ENCODE results near the gene PNRC2.

The PNRC2 gene, protein sequence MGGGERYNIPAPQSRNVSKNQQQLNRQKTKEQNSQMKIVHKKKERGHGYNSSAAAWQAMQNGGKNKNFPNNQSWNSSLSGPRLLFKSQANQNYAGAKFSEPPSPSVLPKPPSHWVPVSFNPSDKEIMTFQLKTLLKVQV

DNA sequence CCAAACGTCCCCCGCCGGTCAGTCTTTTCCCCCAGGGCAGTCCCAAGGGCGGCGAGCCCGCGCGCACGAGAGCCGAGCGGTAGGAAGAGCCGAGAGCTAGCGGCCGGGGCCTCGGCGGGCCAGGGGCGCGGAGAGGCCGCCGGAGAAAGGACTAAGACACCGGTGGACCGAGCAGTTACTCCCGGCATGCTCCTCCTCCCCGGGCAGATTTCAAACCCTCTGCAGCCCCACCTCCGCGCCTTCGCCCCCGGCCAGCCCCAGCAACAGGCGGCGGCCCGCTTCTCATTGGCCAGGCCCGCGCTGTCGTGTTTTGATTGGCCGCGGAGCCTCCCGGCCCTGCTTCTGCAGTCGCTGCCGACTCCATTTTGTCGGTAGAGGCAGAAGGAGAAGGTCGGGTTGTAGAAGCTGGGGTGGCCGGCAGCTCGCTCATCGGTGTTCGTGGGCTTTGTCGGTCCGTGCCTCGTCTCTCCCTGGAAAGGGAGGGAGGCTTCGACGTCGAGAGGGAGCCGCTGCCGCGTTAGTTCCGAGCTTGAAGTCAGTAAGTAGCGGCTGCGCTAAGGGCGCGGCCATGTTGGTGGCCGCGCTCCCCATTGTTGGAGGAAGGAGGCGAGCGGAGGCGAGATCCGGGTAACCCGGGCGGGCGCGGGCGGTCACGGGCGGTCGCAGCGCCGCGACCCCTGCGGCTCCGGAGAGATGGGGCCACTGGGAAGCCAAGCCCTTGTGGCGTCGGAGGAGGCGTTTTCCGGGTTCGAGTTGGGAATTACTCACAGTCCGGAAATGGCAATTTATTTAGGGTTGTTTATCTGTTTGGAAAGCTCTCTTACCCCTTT, at the start of gene PNRC2:
TSS of gene PNRC2 (plus strand) at position 368 of the 830 bp plus-strand sequence. CDS start 1,630 bp downstream, outside the sequence.
- peak; percentile 93 for DNase-seq

DNA sequence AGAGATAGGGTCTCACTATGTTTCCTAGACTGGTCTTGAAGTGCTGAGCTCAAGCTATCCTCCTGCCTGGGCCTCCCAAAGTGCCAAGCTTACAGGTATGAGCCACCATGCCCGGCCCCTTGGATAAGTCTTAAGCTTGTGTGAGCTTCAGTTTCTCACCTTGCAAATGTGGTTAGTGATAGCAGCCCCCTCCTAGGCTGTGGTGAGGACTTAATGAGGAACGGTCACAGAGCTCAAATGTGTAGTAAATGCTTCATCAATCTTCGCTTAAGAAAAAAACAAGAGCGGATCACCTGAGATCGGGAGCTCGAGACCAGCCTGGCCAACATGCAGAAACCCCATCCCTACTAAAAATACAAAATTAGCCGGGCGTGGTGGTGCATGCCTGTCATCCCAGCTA, 49.5 kb upstream of the PNRC2 start:
- DNase-seq: no peak

DNA sequence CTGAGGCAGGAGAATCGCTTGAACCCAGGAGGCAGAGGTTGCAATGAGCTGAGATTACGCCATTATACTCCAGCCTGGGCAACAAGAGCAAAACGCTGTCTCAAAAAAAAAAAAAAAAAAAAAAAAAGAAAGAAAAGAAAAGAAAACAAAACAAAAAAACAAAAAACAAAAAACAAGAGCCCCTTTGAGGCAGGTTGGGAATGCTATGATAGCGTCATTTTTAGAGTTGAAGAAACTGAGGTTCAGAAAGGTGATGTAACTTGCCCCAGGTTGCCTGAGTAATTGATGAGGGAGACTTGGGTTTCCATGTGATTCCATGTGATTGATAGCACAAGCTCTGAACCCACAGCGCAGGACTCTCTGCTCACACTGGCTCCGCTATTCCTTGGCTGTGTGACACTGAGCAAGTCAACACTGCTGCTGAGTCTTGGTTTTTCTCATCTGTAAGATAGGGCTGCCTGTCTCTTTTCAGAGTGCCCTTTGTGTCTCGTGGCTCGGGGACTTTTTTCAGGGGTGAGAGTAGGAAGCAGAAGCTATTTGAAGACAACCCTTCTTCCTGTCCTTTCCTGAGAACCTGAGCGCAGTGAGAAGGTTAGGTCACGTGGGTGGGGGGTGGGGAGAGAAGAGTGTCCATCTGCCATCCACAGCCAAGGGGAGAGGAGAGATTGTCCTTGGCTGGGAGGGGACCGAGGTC, 48.9 kb upstream of the PNRC2 start:
- DNase-seq: no peak

DNA sequence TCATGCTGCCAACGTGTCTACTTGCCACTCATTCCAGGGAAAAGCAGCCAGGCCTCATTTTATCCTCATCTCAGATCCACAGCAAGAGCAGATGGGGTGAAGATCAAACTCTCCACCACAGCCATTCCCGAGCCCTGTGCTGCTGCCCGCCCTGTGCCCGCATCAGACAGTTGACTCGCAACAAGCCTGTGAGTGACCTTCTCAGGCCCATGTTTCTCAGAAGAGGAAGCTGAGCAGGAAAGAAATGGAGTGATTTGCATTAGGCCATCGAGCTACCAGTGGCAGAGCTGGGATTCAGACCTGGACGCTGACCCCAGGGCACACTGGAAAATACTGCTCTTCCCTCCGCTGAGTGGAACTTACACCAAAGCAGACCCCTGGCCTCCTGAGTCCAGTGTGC, 47.7 kb upstream of the PNRC2 start:
- DNase-seq: no peak

DNA sequence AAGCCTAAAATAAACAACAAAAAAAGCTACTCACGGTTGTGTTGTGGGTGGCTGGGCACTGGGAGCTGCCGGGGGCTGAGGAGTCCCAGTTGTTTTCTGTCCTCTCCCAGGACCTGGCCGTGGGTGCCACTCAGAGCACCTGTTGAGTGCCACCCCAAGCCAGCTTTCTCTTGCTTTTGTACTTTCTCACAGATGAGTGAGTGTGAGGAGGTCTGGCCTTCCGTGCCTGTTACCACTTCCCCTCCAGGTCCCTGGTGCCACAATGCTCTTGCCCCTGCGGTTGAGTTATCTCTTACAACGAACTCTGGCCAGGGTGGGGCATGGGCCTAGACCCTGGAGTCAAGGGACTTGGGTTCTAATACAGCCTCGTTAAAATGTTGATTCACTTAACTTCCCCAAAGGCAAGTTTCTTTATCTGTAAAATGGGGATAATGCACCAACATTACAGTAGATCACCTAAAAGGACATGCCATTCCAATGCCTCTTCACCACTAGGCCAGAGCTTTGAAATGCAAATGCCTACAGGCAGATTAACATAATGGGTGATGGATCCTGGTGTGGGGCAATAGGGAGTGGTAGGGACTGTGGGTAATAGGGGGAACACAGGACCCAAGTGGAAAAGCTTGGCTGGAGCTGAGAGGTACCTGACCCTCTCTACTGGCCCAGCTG, 46.3 kb upstream of the PNRC2 start, which contains the start of gene CNR2:
TSS of gene CNR2 (minus strand) at position 151 of the 669 bp plus-strand sequence. CDS start 37,745 bp downstream, outside the sequence.
- no peak for DNase-seq

DNA sequence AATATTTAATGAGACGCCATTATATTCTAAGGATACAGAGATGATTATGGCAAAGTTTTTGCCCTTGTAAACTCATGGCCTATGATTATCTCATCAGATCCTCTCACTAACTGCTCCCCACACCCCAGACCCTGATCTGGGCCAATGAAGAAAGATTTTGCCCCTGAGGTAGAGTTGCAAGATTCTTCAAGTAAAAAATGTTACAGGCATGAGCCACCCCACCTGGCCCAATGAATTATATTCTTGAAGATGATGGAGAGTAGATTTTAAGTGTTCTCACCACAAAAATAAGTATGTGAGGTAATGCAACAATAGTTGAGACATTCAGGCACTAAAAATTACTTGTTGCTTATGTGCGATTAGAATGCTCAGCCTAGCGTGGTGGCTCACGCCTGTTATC, 44.7 kb upstream of the PNRC2 start:
- no peak for DNase-seq

DNA sequence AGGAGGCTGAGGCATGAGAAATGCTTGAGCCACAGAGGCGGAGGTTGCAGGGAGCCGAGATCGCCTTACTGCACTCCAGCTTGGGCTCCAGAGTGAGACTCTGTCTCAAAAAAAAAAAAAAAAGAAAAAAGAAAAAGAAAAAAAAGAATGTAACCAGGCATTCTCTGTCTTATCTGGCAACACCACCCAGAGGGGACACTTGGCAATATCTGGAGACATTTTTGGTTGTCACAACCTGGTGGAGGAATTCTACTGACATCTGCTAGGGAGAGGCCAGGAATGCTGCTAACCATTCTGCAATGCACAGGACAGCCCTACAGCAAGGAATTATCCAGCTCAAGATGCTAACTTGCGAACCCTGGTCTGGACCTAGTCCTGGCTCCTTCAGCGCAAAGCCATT, 44.2 kb upstream of the PNRC2 start:
- DNase-seq: no peak

DNA sequence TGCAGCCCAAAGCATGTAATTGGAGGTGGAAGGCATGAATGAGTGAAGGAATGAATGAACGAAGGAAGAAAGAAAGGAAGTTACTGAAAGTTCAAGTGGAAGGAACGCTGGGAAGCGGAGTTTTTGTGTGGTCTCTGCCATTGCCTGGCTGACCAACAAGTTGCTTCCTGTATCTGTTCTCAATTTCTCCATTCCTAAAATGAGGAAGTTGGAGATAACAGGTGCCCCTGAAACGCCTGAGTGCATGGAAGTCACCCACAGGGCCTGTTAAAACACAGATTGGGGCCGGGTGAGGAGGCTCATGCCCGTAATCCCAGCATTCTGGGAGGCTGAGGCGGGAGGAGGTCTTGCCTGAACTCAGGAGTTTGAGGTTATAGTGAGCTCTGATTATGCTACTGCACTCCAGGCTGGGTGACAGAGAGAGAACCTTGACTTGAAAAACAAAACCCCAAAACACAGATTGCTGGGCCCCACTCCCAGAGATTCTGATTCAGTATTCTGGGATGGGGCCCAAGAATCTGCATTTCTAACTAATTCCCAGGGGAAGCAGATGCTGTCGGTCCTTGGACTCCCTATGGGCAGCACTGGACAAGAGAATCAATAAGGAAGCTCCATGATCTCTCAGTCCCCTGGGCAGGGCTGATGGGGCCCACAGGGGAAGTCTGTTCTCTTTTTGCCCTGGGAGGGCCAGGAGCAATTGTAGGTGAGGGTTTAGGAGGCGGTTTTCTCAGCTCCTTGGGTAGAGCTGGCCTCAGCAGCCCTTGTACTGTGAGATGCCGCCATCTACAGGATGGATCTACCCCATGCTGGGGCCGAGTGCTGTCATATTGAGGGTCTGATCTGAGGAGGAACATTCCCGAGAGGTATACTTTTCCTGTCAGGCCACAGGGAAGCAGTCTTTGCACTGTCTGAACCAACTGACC, 43.2 kb upstream of the PNRC2 start:
- DNase-seq: peak; percentile 28

DNA sequence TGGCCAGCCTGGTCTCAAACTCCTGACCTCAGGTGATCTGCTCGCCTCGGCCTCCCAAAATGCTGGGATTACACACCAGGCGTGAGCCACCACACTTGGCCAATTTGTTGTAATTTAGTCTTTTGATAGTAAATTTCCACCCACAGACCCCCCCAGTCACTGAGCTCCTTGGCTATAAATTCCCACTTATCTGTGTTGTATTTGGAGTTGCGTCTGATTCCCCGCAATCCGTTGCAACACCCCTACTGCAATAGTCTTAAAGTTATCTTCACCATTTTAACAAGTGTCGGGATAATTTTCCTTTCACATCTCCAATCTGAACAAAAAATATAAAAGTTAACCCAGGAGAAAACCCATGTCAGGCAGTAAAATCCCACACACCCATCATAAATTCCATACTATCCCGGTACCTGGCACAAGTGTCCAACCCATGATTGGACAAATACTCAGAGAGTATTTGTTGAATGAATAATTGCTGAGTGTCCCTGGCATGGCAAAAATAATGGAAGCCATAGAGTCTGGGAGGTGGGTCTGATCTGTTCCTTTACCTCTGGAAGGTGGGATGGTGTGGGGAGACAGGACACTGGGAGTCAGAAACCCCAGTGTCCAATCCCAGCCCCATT, 37.2 kb upstream of the PNRC2 start:
- no peak for DNase-seq

DNA sequence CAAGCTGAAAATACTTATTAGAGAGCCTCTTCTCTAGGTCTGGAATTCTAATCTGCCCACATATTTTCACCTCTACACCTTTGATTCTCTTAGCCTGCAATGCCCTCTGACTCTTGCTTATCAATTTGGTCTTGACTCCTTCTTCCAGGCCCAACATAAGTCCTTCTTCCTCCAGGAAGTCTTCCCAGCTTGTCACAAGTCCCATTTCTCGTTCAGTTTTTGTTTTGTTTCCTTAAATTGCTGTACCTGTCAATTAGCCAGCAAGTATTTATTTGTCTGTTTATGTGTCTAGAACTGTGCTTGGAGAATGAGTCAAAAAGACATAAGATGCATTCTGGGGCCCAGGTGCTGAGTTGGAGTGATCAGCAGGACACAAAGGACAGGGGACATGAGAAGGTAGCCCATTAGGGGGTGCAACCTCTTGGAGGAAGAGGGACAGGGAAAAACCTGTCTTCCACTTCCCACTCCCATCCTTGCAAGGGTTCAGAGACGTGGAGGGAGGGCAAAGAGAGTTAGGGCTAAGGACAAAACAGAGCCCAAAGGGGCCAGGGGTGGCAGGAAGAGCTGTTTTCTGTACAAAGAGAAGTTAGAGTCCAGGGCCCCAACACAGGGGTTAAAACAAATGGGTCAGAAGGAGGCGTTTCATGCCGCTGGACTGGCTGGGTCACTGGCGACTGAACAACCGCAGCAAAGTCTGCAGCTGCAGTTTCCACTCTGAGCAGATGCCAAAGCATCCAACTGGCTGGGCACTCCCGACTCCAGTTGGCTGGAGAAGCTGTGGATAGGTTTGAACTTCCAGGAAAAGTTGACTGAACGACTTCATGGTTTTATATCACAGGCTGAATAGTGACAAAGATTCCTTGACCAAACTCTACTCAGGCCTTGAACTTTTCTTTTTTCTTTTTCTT, 35.8 kb upstream of the PNRC2 start:
- no peak for DNase-seq

DNA sequence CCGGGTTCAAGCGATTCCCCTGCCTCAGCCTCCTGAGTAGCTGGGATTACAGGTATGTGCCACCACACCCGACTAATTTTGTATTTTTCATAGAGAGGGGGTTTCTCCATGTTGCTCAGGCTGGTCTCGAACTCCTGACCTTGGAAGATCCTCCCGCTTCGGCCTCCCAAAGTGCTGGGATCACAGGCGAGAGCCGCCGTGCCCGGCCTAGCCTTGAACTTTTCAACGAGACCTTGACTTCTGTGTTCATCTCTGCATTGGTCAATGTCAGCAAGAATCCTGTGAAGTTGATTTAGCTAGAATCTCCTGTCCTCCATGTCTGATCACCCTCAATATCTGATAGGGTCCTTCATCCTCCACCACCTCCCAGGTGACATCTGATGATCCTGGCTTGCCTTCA, 35.0 kb upstream of the PNRC2 start:
- DNase-seq: no peak

DNA sequence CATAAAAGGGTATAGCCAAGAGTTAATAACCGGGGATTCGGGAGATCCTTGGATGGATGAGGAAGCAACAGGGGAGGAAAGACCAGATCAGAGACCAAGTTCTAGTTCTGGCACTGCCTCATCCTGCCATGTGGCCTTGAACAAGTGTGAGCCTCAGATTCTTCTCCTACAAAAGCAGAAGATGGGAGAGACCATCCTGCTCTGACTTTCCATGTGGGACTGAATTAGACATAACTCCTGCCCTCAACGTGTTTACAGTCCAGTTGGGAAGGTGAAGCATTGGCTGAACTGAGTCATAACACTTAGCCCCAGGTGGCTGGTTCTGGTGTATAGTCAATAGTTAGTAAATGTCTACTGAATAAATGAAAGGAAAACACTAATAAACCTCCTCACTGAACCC, 34.3 kb upstream of the PNRC2 start:
- DNase-seq: no peak

DNA sequence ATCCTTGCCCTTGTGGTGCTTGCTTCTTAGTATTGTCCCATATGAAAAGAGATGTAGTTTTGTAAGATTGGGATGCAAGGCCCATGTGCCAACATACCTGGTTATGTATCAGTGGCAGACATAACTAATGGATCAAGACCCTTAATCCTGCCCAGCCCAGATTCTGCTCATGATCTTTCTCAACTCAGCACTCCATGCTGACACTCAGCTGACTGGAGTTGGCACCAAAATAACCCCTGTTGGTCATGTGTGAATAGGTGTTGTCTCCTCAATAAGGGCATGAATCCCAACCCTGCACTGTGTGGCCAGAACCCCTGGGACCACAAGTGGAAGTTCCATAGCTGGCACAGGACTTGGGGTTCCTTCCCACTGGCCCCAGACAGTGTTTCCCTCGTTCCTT, 32.5 kb upstream of the PNRC2 start:
- DNase-seq: no peak

DNA sequence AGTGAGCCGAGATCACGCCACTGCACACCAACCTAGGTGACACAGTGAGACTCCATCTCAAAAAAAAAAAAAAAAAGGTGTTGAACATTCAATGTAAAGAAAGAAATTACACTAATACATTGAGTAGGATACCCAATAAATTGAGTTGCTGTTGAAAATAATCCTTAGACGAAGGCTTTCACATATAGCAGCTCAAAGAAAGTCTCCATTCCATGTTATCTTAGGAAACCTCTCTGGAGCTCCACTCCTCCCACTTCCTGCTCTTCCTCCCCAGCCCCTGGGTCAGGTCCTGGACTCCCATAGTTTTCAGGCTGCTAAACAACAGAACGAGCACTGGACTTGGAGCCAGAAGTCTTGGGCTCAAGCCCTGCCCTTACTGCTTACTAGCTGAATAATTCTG, 30.8 kb upstream of the PNRC2 start:
- DNase-seq: no peak

DNA sequence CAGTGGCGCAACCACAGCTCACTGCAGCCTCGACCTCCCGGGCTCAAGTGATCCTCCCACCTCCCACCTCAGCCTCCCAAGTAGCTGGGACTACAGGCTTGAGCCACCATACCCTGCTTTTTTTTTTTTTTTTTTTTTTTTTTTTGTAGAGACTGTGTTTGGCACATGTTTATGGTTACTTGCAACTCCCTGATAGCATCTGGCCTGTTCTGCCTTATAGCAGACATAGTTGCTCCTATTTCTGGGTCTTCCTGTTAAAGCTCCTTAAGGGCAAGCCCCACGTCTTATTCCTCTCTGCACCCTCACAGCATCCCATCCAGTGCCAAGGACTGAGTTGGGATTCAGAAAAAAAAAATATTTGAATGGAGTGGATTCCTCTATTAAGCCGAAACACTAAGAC, 29.4 kb upstream of the PNRC2 start:
- DNase-seq: no peak

DNA sequence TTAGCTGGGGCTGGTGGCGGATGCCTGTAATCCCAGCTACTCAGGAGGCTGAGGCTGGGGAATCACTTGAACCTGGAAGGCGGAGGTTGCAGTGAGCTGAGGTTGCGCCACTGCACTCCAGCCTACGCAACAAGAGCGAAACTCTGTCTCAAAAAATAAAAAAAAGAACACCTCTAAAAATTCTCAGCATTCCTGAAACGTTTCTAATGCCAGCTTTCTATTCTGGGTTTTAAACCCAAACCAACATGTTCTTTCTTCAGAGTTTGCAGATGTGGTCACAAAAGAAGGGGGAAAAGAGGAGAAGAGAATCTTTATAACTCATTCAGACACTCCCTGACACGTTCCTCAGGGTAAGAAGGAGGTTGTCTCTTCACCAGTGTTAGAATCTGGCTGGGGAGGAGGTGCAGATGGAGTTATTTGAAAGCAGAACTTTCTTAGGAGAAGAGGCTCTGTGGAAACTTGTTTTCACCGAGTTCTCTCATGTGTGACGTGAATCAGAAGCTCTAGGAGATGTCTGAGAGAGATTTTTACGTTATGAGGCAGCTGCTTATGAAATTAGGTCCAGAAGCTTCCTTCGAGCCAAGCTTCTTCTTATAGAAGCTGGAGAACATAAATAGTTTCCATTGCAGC, 28.7 kb upstream of the PNRC2 start:
- no peak for DNase-seq

DNA sequence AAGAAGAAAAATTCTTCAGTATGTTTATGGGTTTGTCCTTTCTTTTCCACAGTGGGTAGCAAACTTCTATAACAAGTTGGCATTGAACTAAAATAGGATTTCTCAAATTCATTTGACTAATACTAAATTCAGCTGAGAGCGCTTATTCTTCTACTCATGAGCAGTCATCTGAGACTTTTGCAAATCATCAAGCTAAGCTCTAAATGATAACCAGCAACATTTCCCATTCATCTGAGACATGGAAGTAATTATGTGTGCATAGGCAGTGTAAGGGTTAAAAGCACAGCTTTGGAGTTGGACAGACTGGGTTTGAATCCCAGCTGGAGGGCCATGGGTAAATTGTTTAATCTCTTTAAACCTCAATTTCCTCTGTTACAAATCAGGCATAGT, 28.1 kb upstream of the PNRC2 start:
- no peak for DNase-seq

DNA sequence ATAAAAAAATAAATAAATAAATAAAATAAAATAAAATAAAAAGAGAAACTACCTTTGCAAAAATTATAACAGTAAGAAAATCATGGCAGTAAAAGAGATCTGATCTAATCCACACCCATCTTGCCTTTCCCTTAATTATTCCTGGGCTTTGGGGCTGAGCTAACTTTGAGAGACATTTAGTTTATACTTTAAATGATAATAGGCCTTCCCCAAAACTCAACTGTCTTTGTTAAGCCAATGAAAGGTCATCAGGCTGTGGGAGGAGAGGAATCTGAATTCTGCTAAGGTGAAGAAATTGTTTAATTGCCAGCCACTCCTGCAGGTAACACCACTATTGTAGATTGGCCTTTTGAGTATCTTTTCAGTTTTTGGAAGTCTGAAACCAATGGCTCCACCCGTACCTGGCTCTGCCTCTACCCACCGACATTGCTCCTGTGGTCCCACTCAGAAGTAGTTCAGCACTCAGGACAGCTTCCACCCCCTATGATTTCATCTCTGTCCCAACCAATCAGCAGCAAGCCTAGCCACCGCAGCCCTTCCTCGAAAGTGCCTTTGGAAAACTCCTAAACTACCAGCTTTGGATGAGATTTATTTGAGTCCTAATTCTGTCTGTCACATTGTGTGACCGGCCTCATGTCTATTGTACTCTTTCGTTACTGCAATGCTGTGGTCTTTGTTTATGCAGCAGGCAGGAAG, 23.0 kb upstream of the PNRC2 start:
- DNase-seq: no peak

DNA sequence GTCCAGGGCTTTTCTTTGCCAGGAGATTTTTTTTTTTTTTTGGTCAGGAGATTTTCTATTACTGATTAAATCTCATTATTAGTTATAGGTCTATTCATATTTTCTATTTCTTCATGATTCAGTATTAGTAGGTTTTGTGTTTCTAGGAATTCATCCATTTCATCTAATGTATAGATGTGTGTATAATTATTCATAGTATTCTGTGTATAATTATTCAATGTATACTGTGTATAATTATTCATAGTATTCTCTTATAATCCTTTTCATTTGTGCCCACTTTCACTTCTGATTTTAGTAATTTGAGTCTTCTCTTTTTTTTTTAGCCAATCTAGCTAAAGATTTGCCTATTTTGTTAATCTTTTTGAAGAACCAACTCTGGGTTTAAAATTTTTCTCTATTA, 12.3 kb upstream of the PNRC2 start:
- no peak for DNase-seq

DNA sequence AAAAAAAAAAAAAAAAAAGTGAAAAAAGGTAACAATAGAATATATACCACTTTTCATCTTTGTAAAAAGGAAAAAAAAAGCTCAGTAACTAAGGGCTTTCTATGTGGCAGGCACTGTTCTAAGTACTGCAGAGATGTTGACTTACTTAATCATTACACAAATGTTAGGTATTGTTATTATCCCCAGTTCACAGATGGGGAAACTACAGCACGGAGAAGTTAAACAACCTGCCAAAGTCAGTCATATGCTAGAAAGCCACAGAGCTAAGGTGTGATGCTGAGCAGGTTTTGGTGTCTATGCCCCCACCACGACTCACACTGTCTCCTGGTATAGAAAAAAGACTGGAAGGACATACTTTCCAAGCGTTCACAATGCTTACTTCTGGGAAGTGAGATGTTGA, 6.6 kb upstream of the PNRC2 start:
- no peak for DNase-seq
